HEK293 (cell line): ENCODE results near the gene ELAVL4.

Source experiments
- CTCF ChIA-PET: fragments of 350-600 bp; formaldehyde crosslinking; extraction: SDS; loops from one replicate; lab custom pipeline; 2021; ENCODE audit warnings: antibody characterized with exemption; lab: Yijun Ruan, JAX
- POLR2A ChIA-PET: fragments of 300-600 bp; formaldehyde crosslinking; extraction: SDS; loops from one replicate; lab custom pipeline; 2020; ENCODE audit warnings: antibody characterized with exemption, inconsistent platforms; lab: Yijun Ruan, JAX
- H3K27ac ChIP-seq: fragments of 200-500 bp; sonication (Bioruptor generic); 2 replicates; pipeline ENCODE4 v1.5.1; 2014; ENCODE audit warnings: low read depth, low read length, control low read depth, inconsistent platforms; ENCODE audit errors: extremely low read depth
- H3K36me3 ChIP-seq, 2 experiments: fragments of 200-500 bp in 1 of 2; sonication (Bioruptor generic) in 1 of 2; 1 replicate in 1 of 2; 2 replicates in 1 of 2; pipeline ENCODE4 v1.5.1; 2014 to 2017; ENCODE audit warnings: inconsistent platforms in 2 of 2, low read length in 2 of 2; ENCODE audit not compliant: control insufficient read depth in 2 of 2, insufficient read depth in 1 of 2
- H3K4me1 ChIP-seq: fragments of 200-500 bp; sonication (Bioruptor generic); 2 replicates; pipeline ENCODE4 v1.5.1; 2014; ENCODE audit warnings: mild to moderate bottlenecking, low read length, inconsistent platforms; ENCODE audit not compliant: control insufficient read depth, insufficient read depth
- H3K4me3 ChIP-seq: 2 replicates; pipeline ENCODE4 v1.5.1; 2011; ENCODE audit warnings: low read depth, mild to moderate bottlenecking, control low read depth, low read length, moderate library complexity
- H3K9me3 ChIP-seq: fragments of 200-500 bp; sonication (Bioruptor generic); 2 replicates; pipeline ENCODE4 v1.5.1; 2014; ENCODE audit warnings: low read depth, low read length, inconsistent platforms; ENCODE audit not compliant: control insufficient read depth, insufficient read depth
- KLF7 ChIP-seq: fragments of 450-650 bp; formaldehyde crosslinking; IDR thresholded peaks from 2 replicates; pipeline ENCODE4 v1.5.1; 2016; ENCODE audit warnings: missing biosample characterization, missing genetic modification characterization, borderline replicate concordance
- REPIN1 ChIP-seq: fragments of 450-650 bp; formaldehyde crosslinking; IDR thresholded peaks from 2 replicates; pipeline ENCODE4 v1.5.1; 2017; ENCODE audit warnings: missing biosample characterization, missing genetic modification characterization, low read depth
- ZBTB21 ChIP-seq: fragments of 450-650 bp; formaldehyde crosslinking; IDR thresholded peaks from 2 replicates; pipeline ENCODE4 v1.5.1; 2017; ENCODE audit warnings: missing biosample characterization, missing genetic modification characterization
- ZBTB26 ChIP-seq: fragments of 450-650 bp; formaldehyde crosslinking; optimal IDR thresholded peaks from 2 replicates; pipeline ENCODE3; 2016; ENCODE audit warnings: missing biosample characterization, mild to moderate bottlenecking, missing genetic modification characterization
- ZEB2 ChIP-seq: fragments of 450-650 bp; formaldehyde crosslinking; IDR thresholded peaks from 2 replicates; pipeline ENCODE4 v1.5.1; 2016; ENCODE audit warnings: missing biosample characterization, missing genetic modification characterization
- ZFHX2 ChIP-seq: fragments of 450-650 bp; formaldehyde crosslinking; conservative IDR thresholded peaks from 2 replicates; pipeline ENCODE4 v1.5.1; 2016; ENCODE audit warnings: missing biosample characterization, missing genetic modification characterization
- ZNF121 ChIP-seq: fragments of 450-650 bp; formaldehyde crosslinking; IDR thresholded peaks from 2 replicates; pipeline ENCODE4 v1.5.1; 2016; ENCODE audit warnings: missing biosample characterization, missing genetic modification characterization
- ZNF2 ChIP-seq: fragments of 450-650 bp; formaldehyde crosslinking; IDR thresholded peaks from 2 replicates; pipeline ENCODE4 v1.5.1; 2016; ENCODE audit warnings: missing biosample characterization, missing genetic modification characterization
- ZNF362 ChIP-seq: fragments of 450-650 bp; formaldehyde crosslinking; IDR thresholded peaks from 2 replicates; pipeline ENCODE4 v1.5.1; 2016; ENCODE audit warnings: missing biosample characterization, missing genetic modification characterization
- ZNF398 ChIP-seq: fragments of 450-650 bp; formaldehyde crosslinking; IDR thresholded peaks from 2 replicates; pipeline ENCODE4 v1.5.1; 2017; ENCODE audit warnings: missing biosample characterization, missing genetic modification characterization
- ZNF449 ChIP-seq: fragments of 450-650 bp; formaldehyde crosslinking; IDR thresholded peaks from 2 replicates; pipeline ENCODE4 v1.5.1; 2017; ENCODE audit warnings: missing biosample characterization, mild to moderate bottlenecking, missing genetic modification characterization, moderate library complexity
- ZNF623 ChIP-seq: fragments of 450-650 bp; formaldehyde crosslinking; IDR thresholded peaks from 2 replicates; pipeline ENCODE4 v1.5.1; 2016; ENCODE audit warnings: missing biosample characterization, missing genetic modification characterization
- ZNF768 ChIP-seq: fragments of 450-650 bp; formaldehyde crosslinking; IDR thresholded peaks from 2 replicates; pipeline ENCODE4 v1.5.1; 2018; ENCODE audit warnings: missing biosample characterization, mild to moderate bottlenecking, missing genetic modification characterization
- TF ChIP-seq, protein P1 (sequence below): fragments of 450-650 bp; formaldehyde crosslinking; IDR thresholded peaks from 2 replicates; pipeline ENCODE4 v1.5.1; 2016; ENCODE audit warnings: missing biosample characterization, missing genetic modification characterization
- TF ChIP-seq, protein P2 (sequence below): fragments of 450-650 bp; formaldehyde crosslinking; IDR thresholded peaks from 2 replicates; pipeline ENCODE4 v1.5.1; 2016; ENCODE audit warnings: missing biosample characterization, missing genetic modification characterization

Gene ELAVL4

DNA sequence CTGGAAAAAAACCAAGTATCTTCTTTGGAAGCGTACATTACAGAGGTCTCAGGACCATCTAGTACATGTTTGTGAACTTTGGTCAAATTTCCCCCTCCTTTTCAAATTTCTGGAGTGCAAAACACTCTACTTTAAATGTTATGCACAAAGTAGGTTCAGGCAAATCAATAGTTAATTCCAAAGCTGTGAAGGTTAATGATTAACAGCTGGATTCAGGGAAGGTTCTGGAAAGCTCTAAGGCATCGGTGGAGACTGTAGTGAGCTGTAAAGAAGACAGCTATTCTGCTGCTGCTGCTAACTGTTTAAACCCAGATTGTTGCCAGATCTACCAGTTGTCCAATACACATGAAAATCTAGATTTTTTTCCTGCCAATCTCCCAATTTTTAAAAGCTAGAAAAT lies 70.9 kb downstream of the ELAVL4 start (continued):
- no peak for TF ChIP-seq ZNF398 (tag by site-specific recombination)
- no peak for TF ChIP-seq ZNF623 (tag by site-specific recombination)
- TF ChIP-seq, all 188 proteins: peak for 0

GRCh38 chr1:50180367-50180766 lies 71.6 kb downstream of the ELAVL4 start:
- no peak for TF ChIP-seq KLF7 (tag by site-specific recombination)
- TF ChIP-seq ZFHX2 (tag by site-specific recombination), result no peak
- no peak for TF ChIP-seq ZNF449 (tag by site-specific recombination)
- TF ChIP-seq ZNF121 (tag by site-specific recombination), result no peak
- no peak for TF ChIP-seq ZBTB26 (tag by site-specific recombination)
- TF ChIP-seq ZNF362, result no peak
- no peak for TF ChIP-seq REPIN1
- TF ChIP-seq ZEB2 (tag by site-specific recombination), result no peak
- no peak for TF ChIP-seq ZNF768 (tag by site-specific recombination)
- TF ChIP-seq, protein P1, sequence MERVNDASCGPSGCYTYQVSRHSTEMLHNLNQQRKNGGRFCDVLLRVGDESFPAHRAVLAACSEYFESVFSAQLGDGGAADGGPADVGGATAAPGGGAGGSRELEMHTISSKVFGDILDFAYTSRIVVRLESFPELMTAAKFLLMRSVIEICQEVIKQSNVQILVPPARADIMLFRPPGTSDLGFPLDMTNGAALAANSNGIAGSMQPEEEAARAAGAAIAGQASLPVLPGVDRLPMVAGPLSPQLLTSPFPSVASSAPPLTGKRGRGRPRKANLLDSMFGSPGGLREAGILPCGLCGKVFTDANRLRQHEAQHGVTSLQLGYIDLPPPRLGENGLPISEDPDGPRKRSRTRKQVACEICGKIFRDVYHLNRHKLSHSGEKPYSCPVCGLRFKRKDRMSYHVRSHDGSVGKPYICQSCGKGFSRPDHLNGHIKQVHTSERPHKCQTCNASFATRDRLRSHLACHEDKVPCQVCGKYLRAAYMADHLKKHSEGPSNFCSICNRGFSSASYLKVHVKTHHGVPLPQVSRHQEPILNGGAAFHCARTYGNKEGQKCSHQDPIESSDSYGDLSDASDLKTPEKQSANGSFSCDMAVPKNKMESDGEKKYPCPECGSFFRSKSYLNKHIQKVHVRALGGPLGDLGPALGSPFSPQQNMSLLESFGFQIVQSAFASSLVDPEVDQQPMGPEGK (tag by site-specific recombination), result no peak
- TF ChIP-seq, protein P2, sequence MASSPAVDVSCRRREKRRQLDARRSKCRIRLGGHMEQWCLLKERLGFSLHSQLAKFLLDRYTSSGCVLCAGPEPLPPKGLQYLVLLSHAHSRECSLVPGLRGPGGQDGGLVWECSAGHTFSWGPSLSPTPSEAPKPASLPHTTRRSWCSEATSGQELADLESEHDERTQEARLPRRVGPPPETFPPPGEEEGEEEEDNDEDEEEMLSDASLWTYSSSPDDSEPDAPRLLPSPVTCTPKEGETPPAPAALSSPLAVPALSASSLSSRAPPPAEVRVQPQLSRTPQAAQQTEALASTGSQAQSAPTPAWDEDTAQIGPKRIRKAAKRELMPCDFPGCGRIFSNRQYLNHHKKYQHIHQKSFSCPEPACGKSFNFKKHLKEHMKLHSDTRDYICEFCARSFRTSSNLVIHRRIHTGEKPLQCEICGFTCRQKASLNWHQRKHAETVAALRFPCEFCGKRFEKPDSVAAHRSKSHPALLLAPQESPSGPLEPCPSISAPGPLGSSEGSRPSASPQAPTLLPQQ (tag by site-specific recombination), result no peak
- TF ChIP-seq ZBTB21 (tag by site-specific recombination), result no peak
- no peak for TF ChIP-seq ZNF2
- Histone ChIP-seq H3K4me1 (0 out of 2 replicates have a peak, but pooled peaks cover 2% of the 10 kb centered on the region), H3K27ac (no peak overlapping the region), H3K9me3 (no peaks in the 10 kb centered on the region), H3K36me3 (no peaks in the 10 kb centered on the region), H3K4me3 (no peak overlapping the region)
- ChIA-PET CTCF (no interaction called here), POLR2A (no interaction called here)
